Measurements from ENCODE around the gene S100A3.

- TF ChIP-seq POLR2AphosphoS5 (IDR thresholded peaks at IDR 0.05) (no peak), POLR2A (IDR thresholded peaks at IDR 0.05) (no peak)
Observed at GRCh38 chr1:153527683-153528040, 21.4 kb downstream of the S100A3 start.

Measured in breast epithelium (tissue), 3 donors.